HCT116 (cell line): ENCODE measurements around the gene FAM13A. TPM values are rescaled to one million over a fixed set of nuclear protein-coding genes. Genes with fewer than 3 reads are reported as not detected.

Experiments
- ATAC-seq: fragments of 200-7000 bp; cut with Tn5 transposase; 2 replicates; pipeline ENCODE4 v1.9.1; 2020; ENCODE audit warnings: mild to moderate bottlenecking, moderate library complexity
- BruUV-seq: library from RNA; stranded (reverse); fragments of 400-500 nt; replicated peaks from 2 replicates; lab custom pipeline; 2021; lab: Mats Ljungman, UMichigan
- CTCF ChIA-PET: fragments of 300-600 bp; sonication (Branson Sonifier 250); formaldehyde crosslinking; loops from one replicate; lab custom pipeline; 2021; ENCODE audit warnings: antibody characterized with exemption; lab: Charles Lee
- POLR2A ChIA-PET: fragments of 300-600, 350-600 bp; sonication (Branson Sonifier 250); formaldehyde crosslinking; loops from one replicate; lab custom pipeline; 2021; ENCODE audit warnings: antibody characterized with exemption; lab: Charles Lee
- RAD21 ChIA-PET, 2 experiments: fragments of 300-600 bp; sonication (Branson Sonifier 250); formaldehyde crosslinking; loops; one replicate each; lab custom pipeline; 2023; ENCODE audit warnings: low total read pairs in 2 of 2; ENCODE audit not compliant: uncharacterized antibody in 2 of 2, unreplicated experiment in 2 of 2, low non-redundant PET in 1 of 2; lab: Charles Lee
- DNase-seq: peaks from one replicate; pipeline ENCODE4 v3.0.0-alpha.2; 2010; ENCODE audit warnings: low read depth, low spot score
- H2AFZ ChIP-seq: fragments of 200-600 bp; shearing (Covaris generic), sonication (generic); 2 replicates; pipeline ENCODE4 v1.6.1; 2017; ENCODE audit warnings: low read depth, mixed run types, mixed read lengths, antibody characterized with exemption, low read length; ENCODE audit not compliant: poor library complexity, severe bottlenecking
- H3K27ac ChIP-seq: 2 replicates; pipeline ENCODE4 v1.5.1; 2012; ENCODE audit warnings: low read depth, low read length
- H3K27me3 ChIP-seq: fragments of 200-600 bp; sonication (generic); 2 replicates; pipeline ENCODE4 v1.6.1; 2016; ENCODE audit warnings: mixed run types, low read length, mixed read lengths; ENCODE audit not compliant: insufficient read depth
- H3K36me3 ChIP-seq, 2 experiments: fragments of 200-500 bp in 1 of 2; fragments of 200-600 bp in 1 of 2; sonication (Bioruptor generic) in 1 of 2; sonication (generic) in 1 of 2; 2 replicates each; pipeline versions ENCODE4 v1.5.1 to v1.6.1; 2014 to 2016; ENCODE audit warnings: low read length in 2 of 2, inconsistent platforms in 1 of 2, mixed read lengths in 1 of 2, mixed run types in 1 of 2; ENCODE audit not compliant: insufficient read depth in 2 of 2, control insufficient read depth in 1 of 2
- H3K4me1 ChIP-seq, 2 experiments: fragments of 200-600 bp in 1 of 2; sonication (generic) in 1 of 2; 2 replicates each; pipeline versions ENCODE4 v1.5.1 to v1.6.1; 2012 to 2017; ENCODE audit warnings: low read length in 2 of 2, inconsistent platforms in 1 of 2, mild to moderate bottlenecking in 1 of 2, mixed read lengths in 1 of 2, mixed run types in 1 of 2, moderate library complexity in 1 of 2; ENCODE audit not compliant: insufficient read depth in 2 of 2, control insufficient read depth in 1 of 2
- H3K4me2 ChIP-seq: fragments of 200-600 bp; sonication (generic); 2 replicates; pipeline ENCODE4 v1.6.1; 2017; ENCODE audit warnings: mixed run types, low read length, mixed read lengths
- H3K4me3 ChIP-seq, 2 experiments: fragments of 200-600 bp in 1 of 2; sonication (generic) in 1 of 2; replicated peaks in 1 of 2; 2 replicates each; pipeline ENCODE4 v1.5.1; 2011 to 2016; ENCODE audit warnings: low read length in 2 of 2, control low read depth in 1 of 2, low read depth in 1 of 2, mild to moderate bottlenecking in 1 of 2, mixed read lengths in 1 of 2, mixed run types in 1 of 2
- H3K79me2 ChIP-seq: fragments of 200-600 bp; sonication (generic); 2 replicates; pipeline ENCODE4 v1.6.1; 2017; ENCODE audit warnings: mild to moderate bottlenecking, mixed run types, low read length, moderate library complexity, mixed read lengths; ENCODE audit not compliant: insufficient read depth
- H3K9ac ChIP-seq: fragments of 200-600 bp; sonication (generic); 2 replicates; pipeline ENCODE4 v1.6.1; 2016; ENCODE audit warnings: low read length, mixed read lengths
- H3K9me2 ChIP-seq: fragments of 200-600 bp; sonication (generic), shearing (Covaris generic); 2 replicates; pipeline ENCODE4 v1.6.1; 2017; ENCODE audit warnings: mixed run types, mild to moderate bottlenecking, moderate library complexity; ENCODE audit not compliant: insufficient read depth
- H3K9me3 ChIP-seq, 2 experiments: fragments of 200-500 bp in 1 of 2; fragments of 200-600 bp in 1 of 2; sonication (Bioruptor generic) in 1 of 2; sonication (generic) in 1 of 2; 2 replicates each; pipeline ENCODE4 v1.6.1; 2014 to 2017; ENCODE audit warnings: low read length in 2 of 2, mixed read lengths in 2 of 2, inconsistent platforms in 1 of 2, low read depth in 1 of 2, mild to moderate bottlenecking in 1 of 2, mixed run types in 1 of 2, moderate library complexity in 1 of 2; ENCODE audit not compliant: control insufficient read depth in 1 of 2, insufficient read depth in 1 of 2
- H4K20me1 ChIP-seq: fragments of 200-600 bp; sonication (generic), shearing (Covaris generic); 2 replicates; pipeline ENCODE4 v1.6.1; 2017; ENCODE audit warnings: mixed run types, mild to moderate bottlenecking, moderate library complexity; ENCODE audit not compliant: insufficient read depth
- CBX3 ChIP-seq: IDR thresholded peaks from 2 replicates; pipeline ENCODE4 v1.6.1; 2012; ENCODE audit warnings: low read depth
- EZH2 ChIP-seq: fragments of 200-600 bp; sonication (generic); IDR thresholded peaks from 2 replicates; pipeline ENCODE4 v1.6.1; 2017; ENCODE audit warnings: antibody characterized with exemption, mixed run types
- POLR2A ChIP-seq: IDR thresholded peaks from 2 replicates; pipeline ENCODE4 v1.7.0; 2011; ENCODE audit warnings: borderline replicate concordance; ENCODE audit not compliant: insufficient read depth, insufficient read length; ENCODE audit errors: extremely low read depth
- RAD21 ChIP-seq: IDR thresholded peaks from 2 replicates; pipeline ENCODE4 v1.6.1; 2012; ENCODE audit warnings: low read depth, mild to moderate bottlenecking
- SIN3A ChIP-seq: IDR thresholded peaks from 2 replicates; pipeline ENCODE4 v1.6.1; 2012; ENCODE audit warnings: low read depth
- SRF ChIP-seq: IDR thresholded peaks from 2 replicates; pipeline ENCODE4 v1.6.1; 2012; ENCODE audit warnings: low read depth
- ZBTB33 ChIP-seq: IDR thresholded peaks from 2 replicates; pipeline ENCODE4 v1.6.1; 2011; ENCODE audit warnings: mild to moderate bottlenecking, low read length, moderate library complexity; ENCODE audit not compliant: insufficient replicate concordance; ENCODE audit errors: extremely low read depth
- ZFX ChIP-seq: fragments of 450-650 bp; IDR thresholded peaks from 2 replicates; pipeline ENCODE4 v1.6.1; 2017
- intact Hi-C: fragments of 100-400 bp; cut with micrococcal nuclease; formaldehyde crosslinking; loops from 2 replicates; pipeline ENCODE4 v1.10.0; 2022
- total RNA-seq: library from RNA; stranded (reverse); gene quantifications from one replicate; pipeline ENCODE4 v1.2.1, GENCODE V29; 2021; ENCODE audit not compliant: unreplicated experiment
- TF ChIP-seq, protein P1 (sequence below): IDR thresholded peaks from 2 replicates; pipeline ENCODE4 v1.6.1; 2012

FAM13A gene
- total RNA-seq, 1 experiment from 2014 or later: 17.2 TPM

GRCh38 chr4:88775026-88775425 lies 282.0 kb downstream of the FAM13A start:
- H3K9me3 ChIP-seq: no peaks in the 10 kb centered on the region
- no peaks in the 10 kb centered on the region for H3K36me3 ChIP-seq
- BruUV-seq: no TSS peak
- no peak overlapping the region for H2AFZ ChIP-seq
- ChIA-PET RAD21 (no interaction called here), POLR2A (no interaction called here), CTCF (no interaction called here)
- no peaks in the 10 kb centered on the region for H3K79me2 ChIP-seq
- H3K27me3 ChIP-seq: no peaks in the 10 kb centered on the region
- DNase-seq (no peak), ATAC-seq (no peak)
- no peaks in the 10 kb centered on the region for H3K4me1 ChIP-seq
- no peaks in the 10 kb centered on the region for H4K20me1 ChIP-seq
- H3K4me2 ChIP-seq: no peak overlapping the region
- no peak overlapping the region for H3K27ac ChIP-seq
- TF ChIP-seq RAD21: no peak
- TF ChIP-seq EZH2: no peak
- no peak for TF ChIP-seq SIN3A
- TF ChIP-seq, protein P1, sequence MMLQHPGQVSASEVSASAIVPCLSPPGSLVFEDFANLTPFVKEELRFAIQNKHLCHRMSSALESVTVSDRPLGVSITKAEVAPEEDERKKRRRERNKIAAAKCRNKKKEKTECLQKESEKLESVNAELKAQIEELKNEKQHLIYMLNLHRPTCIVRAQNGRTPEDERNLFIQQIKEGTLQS: no peak
- no peak for TF ChIP-seq ZBTB33
- no peak for TF ChIP-seq CBX3
- no peak for TF ChIP-seq ZFX
- intact Hi-C loops: no loop called here
- no peak overlapping the region for H3K9ac ChIP-seq
- H3K9me2 ChIP-seq: no peaks in the 10 kb centered on the region; the same call in 1 of the 2 replicates
- H3K4me3 ChIP-seq: no peak overlapping the region

- CTCF ChIA-PET: no interaction called here
- DNase-seq (no peak), ATAC-seq (no peak)
- Histone ChIP-seq H3K9me2 (no peaks in the 10 kb centered on the region; the same call in 1 of the 2 replicates), H3K4me2 (no peak overlapping the region), H3K79me2 (no peaks in the 10 kb centered on the region), H4K20me1 (no peaks in the 10 kb centered on the region), H3K9ac (no peak overlapping the region), H2AFZ (no peak overlapping the region), H3K27ac (no peak overlapping the region), H3K4me3 (no peak overlapping the region), H3K36me3 (no peaks in the 10 kb centered on the region), H3K27me3 (no peaks in the 10 kb centered on the region), H3K9me3 (no peaks in the 10 kb centered on the region), H3K4me1 (no peaks in the 10 kb centered on the region)
- POLR2A ChIA-PET: no interaction called here
- RAD21 ChIA-PET: no interaction called here
- no TSS peak for BruUV-seq
- TF ChIP-seq POLR2A (no peak), SRF (no peak)
- intact Hi-C loops: no loop called here
Observed at GRCh38 chr4:88771883-88772450, 285.0 kb downstream of the FAM13A start.
